ENCODE measurements around the gene MB. TPM values are rescaled to one million over a fixed set of nuclear protein-coding genes. Genes with fewer than 3 reads are reported as not detected.

The MB gene
- total RNA-seq, 1 donor from 2014 or later, result not detected

GRCh38 chr22:35593071-35593890 is 23.8 kb downstream of the MB start:
- no peak for DNase-seq (ENCODE audit: low read depth, low spot score)
- no peak for TF ChIP-seq CTCF (conservative IDR thresholded peaks at IDR 0.05)
- Mint-ChIP-seq H3K27ac (ENCODE audit: unreplicated experiment) (no peak overlapping the region), H3K9me3 (no peaks in the 10 kb centered on the region), H3K4me1 (peaks cover 6% of the 10 kb centered on the region), H3K4me3 (no peak overlapping the region), H3K27me3 (ENCODE audit: low read depth) (no peaks in the 10 kb centered on the region), H3K36me3 (ENCODE audit: low read depth) (no peaks in the 10 kb centered on the region)

- TF ChIP-seq CTCF (conservative IDR thresholded peaks at IDR 0.05), result no peak
- no peaks in the 10 kb centered on the region for H3K27me3 Mint-ChIP-seq (ENCODE audit: low read depth)
- H3K9me3 Mint-ChIP-seq, result no peaks in the 10 kb centered on the region
- H3K27ac Mint-ChIP-seq (ENCODE audit: unreplicated experiment), result no peak overlapping the region
- no peaks in the 10 kb centered on the region for H3K36me3 Mint-ChIP-seq (ENCODE audit: low read depth)
- DNase-seq (ENCODE audit: low read depth, low spot score), result no peak
- H3K4me1 Mint-ChIP-seq, result peaks cover 6% of the 10 kb centered on the region
- no peak overlapping the region for H3K4me3 Mint-ChIP-seq
These were observed 24.6 kb downstream of the MB start for GRCh38 chr22:35592418-35592967.

DNA sequence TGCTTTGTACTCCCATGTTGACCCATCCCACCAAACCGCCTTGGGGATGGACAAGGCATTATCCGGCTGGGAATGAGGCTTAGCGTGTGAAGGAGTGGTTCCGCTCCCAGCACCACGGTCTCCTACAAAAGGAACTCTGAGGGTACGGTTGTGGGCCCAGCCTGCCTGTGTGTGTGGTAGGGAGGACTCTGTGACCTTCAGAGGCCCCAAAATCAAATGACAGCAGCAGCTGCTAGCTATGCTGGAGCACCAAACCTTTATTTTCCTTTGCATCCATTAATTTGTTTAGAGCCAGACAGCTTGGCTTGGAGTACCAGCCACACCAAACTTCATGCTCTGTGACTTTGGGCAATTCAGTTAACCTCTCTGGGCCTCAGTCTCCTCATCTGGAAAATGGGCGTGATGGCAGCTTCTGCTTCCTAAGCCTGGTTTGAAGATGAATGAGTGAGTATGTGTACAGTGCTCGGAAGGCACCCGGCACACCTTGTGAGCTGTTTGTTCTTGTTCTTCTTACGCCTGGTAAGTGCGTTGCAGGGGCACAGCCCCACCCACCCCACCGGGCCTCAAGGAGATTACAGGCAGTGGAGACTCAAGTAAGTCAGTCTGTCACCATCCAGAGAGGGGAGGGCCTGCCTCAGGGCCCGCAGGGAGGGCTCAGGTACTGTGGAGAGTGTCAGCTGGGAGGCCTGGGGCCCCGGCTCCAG is 25.3 kb downstream of the MB start:
- H3K4me3 Mint-ChIP-seq, result no peak overlapping the region
- peaks cover 6% of the 10 kb centered on the region for H3K4me1 Mint-ChIP-seq
- H3K9me3 Mint-ChIP-seq, result no peaks in the 10 kb centered on the region
- no peak for DNase-seq (ENCODE audit: low read depth, low spot score)
- no peak overlapping the region for H3K27ac Mint-ChIP-seq (ENCODE audit: unreplicated experiment)
- no peak for TF ChIP-seq CTCF (conservative IDR thresholded peaks at IDR 0.05)
- no peaks in the 10 kb centered on the region for H3K36me3 Mint-ChIP-seq (ENCODE audit: low read depth)
- H3K27me3 Mint-ChIP-seq (ENCODE audit: low read depth), result no peaks in the 10 kb centered on the region

DNA sequence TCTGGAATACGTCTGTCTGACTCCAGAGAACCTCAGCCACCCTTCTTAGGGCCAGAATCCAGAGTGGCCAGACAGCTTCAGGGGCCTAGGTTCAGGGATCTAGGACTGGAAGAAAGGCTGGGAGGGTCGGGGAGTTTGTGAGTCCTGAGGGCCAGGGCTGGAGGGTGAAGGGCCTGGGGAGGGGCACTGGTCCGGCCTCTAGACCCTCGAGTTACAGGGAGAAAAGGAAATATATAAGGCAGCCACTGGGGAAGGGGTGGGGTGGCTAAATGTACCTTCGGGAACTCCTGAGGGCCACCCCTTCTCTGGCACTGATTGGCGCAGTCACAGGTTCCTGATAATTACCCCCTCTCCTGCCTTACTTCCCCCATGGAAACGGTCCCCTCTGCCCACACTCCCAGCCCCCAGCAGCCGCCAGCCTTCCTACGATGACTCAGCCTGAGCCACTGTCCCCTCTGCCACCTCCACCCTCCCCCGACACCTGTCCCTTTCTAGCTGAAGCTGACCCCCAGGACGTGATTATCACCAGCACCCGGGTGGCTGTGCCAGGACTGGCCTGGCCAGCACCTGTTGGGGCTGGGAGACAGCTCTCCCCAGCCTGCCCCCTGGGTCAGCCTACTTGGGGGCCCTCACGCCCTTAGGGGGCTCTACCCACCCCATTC is 26.4 kb downstream of the MB start:
- no peak for DNase-seq (ENCODE audit: low read depth, low spot score)
- Mint-ChIP-seq H3K27ac (ENCODE audit: unreplicated experiment) (no peak overlapping the region), H3K9me3 (no peaks in the 10 kb centered on the region), H3K4me1 (peaks cover 1% of the 10 kb centered on the region), H3K27me3 (ENCODE audit: low read depth) (no peaks in the 10 kb centered on the region), H3K36me3 (ENCODE audit: low read depth) (no peaks in the 10 kb centered on the region), H3K4me3 (no peak overlapping the region)
- TF ChIP-seq CTCF (conservative IDR thresholded peaks at IDR 0.05), result no peak

DNA sequence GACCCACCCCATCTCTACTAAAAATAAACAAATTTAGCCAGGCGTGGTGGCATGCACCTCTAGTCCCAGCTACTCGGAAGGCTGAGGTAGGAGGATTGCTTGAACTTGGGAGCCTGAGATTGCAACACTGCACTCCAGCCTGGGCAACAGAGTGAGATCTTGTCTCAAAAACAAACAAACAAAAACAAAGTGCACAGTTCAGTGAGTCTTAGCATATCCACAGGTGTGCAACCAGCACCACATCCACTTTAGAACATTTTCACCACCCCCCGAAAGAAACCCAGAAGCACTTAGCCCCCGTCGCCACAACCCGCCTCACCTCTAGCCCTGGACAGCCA is 27.4 kb downstream of the MB start:
- Mint-ChIP-seq H3K9me3 (no peaks in the 10 kb centered on the region), H3K4me1 (no peaks in the 10 kb centered on the region), H3K27ac (ENCODE audit: unreplicated experiment) (no peak overlapping the region), H3K4me3 (no peak overlapping the region), H3K27me3 (ENCODE audit: low read depth) (no peaks in the 10 kb centered on the region), H3K36me3 (ENCODE audit: low read depth) (no peaks in the 10 kb centered on the region)
- TF ChIP-seq CTCF (conservative IDR thresholded peaks at IDR 0.05), result no peak
- no peak for DNase-seq (ENCODE audit: low read depth, low spot score)

All from neural crest cell (in vitro differentiated cells).